Erythroblast (primary cell): ENCODE data around the gene DPYSL5.

Source experiments
- DNase-seq, 2 experiments: peaks; one replicate each; lab custom pipeline; 2025; lab: John Stamatoyannopoulos, UW
- GATA1 ChIP-seq: IDR thresholded peaks from 2 replicates; pipeline ENCODE4 v1.6.1; 2011; ENCODE audit warnings: low read depth, mild to moderate bottlenecking, control low read depth, low read length, moderate library complexity
- POLR2A ChIP-seq: IDR thresholded peaks from 2 replicates; pipeline ENCODE4 v1.6.1; 2011; ENCODE audit warnings: mild to moderate bottlenecking, low read length

Gene DPYSL5

GRCh38 chr2:26934335-26934724, 86.4 kb downstream of the DPYSL5 start:
- DNase-seq, result no peak
- TF ChIP-seq POLR2A (no peak), GATA1 (no peak)

GRCh38 chr2:26934985-26935384, 87.1 kb downstream of the DPYSL5 start:
- TF ChIP-seq GATA1 (no peak), POLR2A (no peak)

DNA sequence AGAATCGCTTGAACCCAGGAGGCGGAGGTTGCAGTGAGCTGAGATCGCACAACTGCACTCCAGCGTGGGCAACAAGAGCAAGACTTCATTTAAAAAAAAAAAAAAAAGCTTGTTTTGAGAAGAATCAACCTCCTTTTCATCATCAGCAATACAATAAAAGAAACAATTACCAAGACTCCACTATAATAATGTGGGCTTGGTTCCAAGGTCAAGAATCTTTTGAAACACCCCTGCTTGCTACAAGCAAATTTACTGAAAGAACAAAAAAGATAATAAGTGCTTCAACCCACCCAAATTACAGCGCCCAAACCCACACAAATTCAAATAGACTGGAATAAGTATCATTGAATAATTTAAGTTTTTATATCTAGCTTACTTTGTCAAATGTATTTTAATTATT, 88.9 kb downstream of the DPYSL5 start:
- TF ChIP-seq GATA1 (no peak), POLR2A (no peak)
- no peak for DNase-seq

More at GRCh38 chr2:26934985-26935384, 87.1 kb downstream of the DPYSL5 start:
- DNase-seq, result no peak

DNA sequence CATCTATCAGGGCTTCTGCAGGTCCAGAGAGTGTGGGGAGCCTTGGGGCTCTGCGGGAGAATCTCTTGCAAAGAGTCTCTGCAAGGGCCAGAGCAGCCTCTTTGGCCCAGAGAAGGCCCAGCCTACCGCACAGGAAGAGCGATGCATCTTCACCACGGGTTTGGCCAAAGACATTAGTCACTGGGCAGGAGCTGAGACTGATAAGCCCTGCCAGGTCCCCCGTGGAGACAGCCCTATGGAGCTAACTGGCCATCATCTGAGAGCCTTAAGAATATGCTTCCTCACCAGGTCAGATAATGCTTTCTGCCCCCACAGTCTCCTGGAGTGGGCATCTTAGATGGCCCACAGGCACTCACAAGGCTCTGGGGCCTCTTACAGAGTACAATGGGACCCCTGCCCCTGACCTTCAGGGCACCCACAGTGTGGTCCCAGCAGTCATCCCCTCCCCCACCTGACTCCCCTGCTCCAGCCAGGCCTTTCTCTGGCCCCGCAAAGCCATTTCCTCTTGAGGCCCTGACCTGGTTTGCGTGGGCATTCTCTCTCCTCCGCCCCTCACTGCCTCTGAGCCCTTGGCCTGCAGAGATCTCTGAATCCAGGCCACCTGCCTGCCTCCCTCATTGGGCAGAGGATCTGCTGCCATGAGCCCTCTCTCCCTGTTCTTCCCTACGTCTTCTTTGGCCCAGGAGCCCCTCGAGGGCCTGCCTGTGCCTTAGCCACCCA, 90.6 kb downstream of the DPYSL5 start:
- no peak for TF ChIP-seq POLR2A
- DNase-seq, result no peak

GRCh38 chr2:26940001-26940400, 92.1 kb downstream of the DPYSL5 start:
- TF ChIP-seq GATA1 (no peak), POLR2A (no peak)
- no peak for DNase-seq

- no peak for TF ChIP-seq POLR2A
- no peak for TF ChIP-seq GATA1
- DNase-seq, result no peak
Measured at GRCh38 chr2:26941486-26941885, 93.6 kb downstream of the DPYSL5 start.

DNA sequence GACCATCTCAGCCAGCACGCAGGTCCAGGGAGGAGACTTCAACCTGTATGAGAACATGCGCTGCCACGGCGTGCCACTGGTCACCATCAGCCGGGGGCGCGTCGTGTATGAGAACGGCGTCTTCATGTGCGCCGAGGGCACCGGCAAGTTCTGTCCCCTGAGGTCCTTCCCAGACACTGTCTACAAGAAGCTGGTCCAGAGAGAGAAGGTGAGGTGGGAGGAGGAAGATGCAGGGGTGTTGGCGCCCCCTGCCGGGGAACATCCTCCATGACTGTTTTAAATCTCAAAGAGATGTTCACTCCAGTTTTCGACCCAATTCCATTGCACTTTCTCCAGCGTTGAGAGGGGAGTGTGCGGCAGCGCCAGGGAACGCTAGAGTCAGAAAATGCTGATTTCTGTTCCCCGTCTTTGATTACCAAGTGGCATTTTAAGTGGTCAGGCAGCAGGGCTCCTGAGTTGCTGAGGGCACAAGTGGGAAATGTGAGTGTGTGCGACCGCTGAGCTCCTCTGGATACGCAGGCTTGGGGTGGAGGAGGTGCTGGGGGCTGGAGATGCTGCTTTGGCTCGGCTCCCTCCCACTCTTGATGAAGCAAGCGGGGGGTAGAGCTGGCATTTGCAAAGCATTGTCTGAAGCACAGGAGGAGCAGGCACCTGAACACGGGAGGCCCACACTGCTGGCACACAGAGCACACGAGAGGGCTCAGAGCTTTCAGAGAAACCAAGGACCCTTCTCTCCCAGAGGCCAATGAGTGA, 94.8 kb downstream of the DPYSL5 start:
- TF ChIP-seq POLR2A (no peak), GATA1 (no peak)
- DNase-seq, result peak; percentile 59 to 79

GRCh38 chr2:26945991-26946750, 98.2 kb downstream of the DPYSL5 start:
- no peak for TF ChIP-seq GATA1
- TF ChIP-seq POLR2A, result no peak
- no peak for DNase-seq

DNA sequence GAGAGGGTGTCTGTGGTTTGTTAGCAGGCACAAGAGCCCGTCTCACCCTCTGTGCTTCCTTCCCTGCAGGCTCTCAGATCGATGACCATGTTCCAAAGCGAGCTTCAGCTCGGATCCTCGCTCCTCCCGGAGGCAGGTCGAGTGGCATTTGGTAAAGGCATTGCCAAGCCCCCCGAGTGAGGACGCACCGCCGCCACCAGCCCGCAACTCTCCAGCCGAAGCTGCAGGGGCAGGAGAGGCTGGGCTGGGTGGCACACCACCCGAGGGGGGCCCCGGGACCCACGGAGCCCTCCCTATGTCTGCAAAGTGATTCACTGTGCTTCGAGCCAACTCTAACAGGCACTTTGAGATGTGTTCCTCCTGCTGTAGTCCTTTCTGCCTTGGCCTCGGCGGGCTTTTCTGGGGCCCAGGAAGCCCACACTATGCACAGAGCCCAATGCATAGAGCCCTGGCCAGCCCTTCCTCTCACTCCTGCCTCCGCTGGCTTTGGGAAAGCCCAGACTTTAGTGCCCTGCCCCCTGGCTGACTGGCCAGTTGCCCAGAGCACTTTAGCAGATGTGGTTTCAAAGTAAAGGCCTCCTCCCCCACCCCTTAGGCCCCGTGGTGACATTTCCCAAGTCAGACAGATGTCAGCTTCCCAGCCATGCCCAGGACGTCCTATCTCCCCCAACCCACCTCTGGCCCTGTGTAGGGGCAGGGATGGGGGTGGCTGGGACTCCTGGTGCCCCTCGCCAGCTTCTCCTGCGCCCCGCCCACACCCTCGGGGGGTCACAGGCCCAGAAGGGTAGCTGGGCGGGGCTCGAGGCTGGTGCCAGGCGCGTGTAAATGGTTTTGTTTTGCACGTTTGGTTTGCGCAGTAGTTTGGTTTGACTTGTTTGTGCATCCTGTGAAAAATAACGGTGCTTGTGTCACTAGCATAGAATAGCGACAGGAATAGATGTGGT, 99.2 kb downstream of the DPYSL5 start:
- no peak for TF ChIP-seq GATA1
- no peak for TF ChIP-seq POLR2A
- DNase-seq, result no peak

DNA sequence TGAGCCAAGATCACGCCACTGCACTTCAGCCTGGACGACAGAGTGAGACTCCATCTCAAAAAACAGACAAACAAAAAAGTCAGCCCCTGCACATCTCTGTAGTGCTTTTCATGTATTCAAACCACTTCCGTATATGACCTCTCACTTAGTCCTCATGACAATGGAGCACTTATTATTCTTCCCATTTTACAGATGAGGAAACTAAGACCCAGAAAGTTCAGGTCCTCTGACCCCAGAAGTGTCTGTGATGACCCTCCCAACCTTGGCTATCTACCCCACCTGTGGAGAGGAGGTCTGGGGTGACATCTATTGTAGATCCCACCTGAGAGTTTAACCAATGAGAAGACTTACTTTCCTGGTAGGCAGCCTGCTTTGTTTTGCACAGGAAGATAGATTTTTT, 100.9 kb downstream of the DPYSL5 start:
- DNase-seq, result no peak
- TF ChIP-seq GATA1 (no peak), POLR2A (no peak)

DNA sequence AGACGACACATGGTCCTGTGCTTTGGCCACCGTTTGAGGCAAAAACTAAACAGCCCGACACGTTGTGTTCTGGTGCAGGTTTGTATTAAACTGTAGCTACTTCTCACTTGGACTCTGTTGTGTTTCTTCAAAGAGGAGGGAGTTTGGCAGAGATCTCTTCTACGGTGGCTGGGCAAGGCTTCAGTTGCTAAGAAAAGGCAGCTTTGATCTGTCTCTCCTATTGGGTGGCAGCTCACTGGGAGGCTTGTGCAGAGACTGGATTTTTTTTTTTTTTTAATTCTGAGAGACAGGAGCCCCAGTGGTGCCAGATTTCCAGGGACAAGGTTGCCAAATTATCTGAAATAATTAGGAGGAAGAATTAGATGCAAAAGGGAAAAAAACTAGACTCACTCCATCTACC, 102.3 kb downstream of the DPYSL5 start:
- no peak for DNase-seq
- no peak for TF ChIP-seq POLR2A
- TF ChIP-seq GATA1, result no peak

DNA sequence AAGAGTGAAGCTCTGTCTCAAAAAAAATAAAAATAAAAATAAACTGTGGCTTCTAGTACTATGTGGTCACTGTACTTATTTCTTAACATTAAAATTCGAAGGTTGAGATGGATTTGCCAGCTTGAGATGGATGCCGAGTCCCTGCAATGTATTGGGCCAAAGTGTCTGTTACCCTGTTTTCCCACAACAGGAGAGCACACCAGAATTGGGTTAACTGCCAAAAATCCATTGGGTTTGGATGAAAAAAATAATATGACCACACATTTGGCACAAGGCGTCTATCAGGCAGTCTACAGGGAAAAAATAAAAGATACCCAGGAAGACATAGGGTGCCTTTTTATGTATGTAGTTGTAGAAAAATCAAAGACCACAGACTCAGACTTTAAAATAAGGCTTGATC, 103.3 kb downstream of the DPYSL5 start:
- no peak for DNase-seq
- TF ChIP-seq GATA1, result no peak

- TF ChIP-seq POLR2A (no peak), GATA1 (no peak)
- DNase-seq, result no peak
Measured at GRCh38 chr2:26952374-26952773, 104.4 kb downstream of the DPYSL5 start.
